ENCODE data around the gene SLC16A4.

Gene SLC16A4

GRCh38 chr1:110356379-110356778, 34.4 kb downstream of the SLC16A4 start:
- H3K4me3 ChIP-seq (ENCODE audit: low read length), result no peak overlapping the region
- DNase-seq (ENCODE audit: low read depth), result no peak
- TF ChIP-seq, protein P1, sequence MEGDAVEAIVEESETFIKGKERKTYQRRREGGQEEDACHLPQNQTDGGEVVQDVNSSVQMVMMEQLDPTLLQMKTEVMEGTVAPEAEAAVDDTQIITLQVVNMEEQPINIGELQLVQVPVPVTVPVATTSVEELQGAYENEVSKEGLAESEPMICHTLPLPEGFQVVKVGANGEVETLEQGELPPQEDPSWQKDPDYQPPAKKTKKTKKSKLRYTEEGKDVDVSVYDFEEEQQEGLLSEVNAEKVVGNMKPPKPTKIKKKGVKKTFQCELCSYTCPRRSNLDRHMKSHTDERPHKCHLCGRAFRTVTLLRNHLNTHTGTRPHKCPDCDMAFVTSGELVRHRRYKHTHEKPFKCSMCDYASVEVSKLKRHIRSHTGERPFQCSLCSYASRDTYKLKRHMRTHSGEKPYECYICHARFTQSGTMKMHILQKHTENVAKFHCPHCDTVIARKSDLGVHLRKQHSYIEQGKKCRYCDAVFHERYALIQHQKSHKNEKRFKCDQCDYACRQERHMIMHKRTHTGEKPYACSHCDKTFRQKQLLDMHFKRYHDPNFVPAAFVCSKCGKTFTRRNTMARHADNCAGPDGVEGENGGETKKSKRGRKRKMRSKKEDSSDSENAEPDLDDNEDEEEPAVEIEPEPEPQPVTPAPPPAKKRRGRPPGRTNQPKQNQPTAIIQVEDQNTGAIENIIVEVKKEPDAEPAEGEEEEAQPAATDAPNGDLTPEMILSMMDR (conservative IDR thresholded peaks at IDR 0.05; ENCODE audit: low read depth, low read length), result no peak

DNA sequence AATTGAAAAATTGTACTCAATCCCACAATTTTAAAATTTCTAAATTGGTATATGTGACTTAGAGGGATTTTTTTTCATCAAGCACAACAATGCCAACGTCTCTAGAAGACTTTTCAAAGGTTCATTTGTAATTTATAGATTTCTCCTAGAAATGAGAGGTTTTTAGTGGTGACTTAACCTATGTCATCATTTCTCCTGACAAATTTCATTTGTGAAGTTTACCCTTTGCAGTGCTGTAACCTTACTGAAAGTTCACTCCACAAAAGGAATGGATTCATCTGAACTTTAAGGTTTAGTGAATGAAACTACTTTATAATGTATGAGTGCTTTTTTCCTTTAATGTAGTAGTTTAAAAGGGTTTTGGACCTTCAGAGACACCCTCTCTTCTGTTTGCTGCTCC, 35.5 kb downstream of the SLC16A4 start:
- DNase-seq (ENCODE audit: low read depth), result no peak
- no peak overlapping the region for H3K4me3 ChIP-seq (ENCODE audit: low read length)
- TF ChIP-seq, protein P1 (conservative IDR thresholded peaks at IDR 0.05; ENCODE audit: low read depth, low read length), result no peak

DNA sequence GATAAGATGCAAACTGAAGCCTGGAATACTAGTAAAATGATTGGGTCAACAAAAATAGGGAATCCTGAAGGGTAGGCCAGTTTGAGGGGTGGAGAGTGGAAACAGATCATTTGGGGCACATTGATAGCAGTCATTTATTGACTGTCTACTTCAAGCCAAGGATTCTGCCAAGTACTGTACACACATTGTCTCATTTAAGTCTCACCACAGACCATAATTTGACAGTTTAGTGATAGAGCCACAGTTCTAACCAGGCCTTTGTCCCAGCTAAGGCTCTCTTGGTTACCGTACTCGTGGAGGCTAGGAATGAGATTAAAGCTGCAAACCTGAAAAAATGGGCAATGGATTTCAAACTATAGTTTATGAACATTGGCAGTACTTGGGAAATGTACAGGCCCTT, 40.5 kb downstream of the SLC16A4 start:
- no peak overlapping the region for H3K4me3 ChIP-seq (ENCODE audit: low read length)
- DNase-seq (ENCODE audit: low read depth), result no peak
- TF ChIP-seq, protein P1 (conservative IDR thresholded peaks at IDR 0.05; ENCODE audit: low read depth, low read length), result no peak

DNA sequence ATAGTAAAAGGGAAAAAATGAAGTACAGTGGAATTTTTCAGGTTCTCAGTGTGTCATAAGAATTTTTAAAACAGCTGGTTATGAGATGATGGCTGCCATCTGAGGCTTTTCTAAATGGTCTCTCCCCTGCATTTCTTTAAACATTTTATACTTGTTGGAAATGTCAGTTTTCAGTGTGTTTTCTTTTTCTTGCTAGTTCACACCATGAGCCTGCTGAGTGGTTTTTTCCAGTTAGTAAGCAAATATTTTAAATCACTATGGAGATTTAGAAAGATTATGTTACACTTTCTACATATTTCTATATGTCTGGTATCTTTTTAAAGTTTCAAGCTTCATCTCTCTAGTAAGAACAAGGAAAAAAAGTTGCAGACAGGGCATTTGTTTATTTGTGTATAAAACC, 42.1 kb downstream of the SLC16A4 start:
- H3K4me3 ChIP-seq (ENCODE audit: low read length), result no peak overlapping the region
- TF ChIP-seq, protein P1 (conservative IDR thresholded peaks at IDR 0.05; ENCODE audit: low read depth, low read length), result no peak
- DNase-seq (ENCODE audit: low read depth), result no peak

GRCh38 chr1:110348050-110348449, 42.8 kb downstream of the SLC16A4 start:
- H3K4me3 ChIP-seq (ENCODE audit: low read length), result no peak overlapping the region
- no peak for DNase-seq (ENCODE audit: low read depth)
- TF ChIP-seq, protein P1 (conservative IDR thresholded peaks at IDR 0.05; ENCODE audit: low read depth, low read length), result no peak

DNA sequence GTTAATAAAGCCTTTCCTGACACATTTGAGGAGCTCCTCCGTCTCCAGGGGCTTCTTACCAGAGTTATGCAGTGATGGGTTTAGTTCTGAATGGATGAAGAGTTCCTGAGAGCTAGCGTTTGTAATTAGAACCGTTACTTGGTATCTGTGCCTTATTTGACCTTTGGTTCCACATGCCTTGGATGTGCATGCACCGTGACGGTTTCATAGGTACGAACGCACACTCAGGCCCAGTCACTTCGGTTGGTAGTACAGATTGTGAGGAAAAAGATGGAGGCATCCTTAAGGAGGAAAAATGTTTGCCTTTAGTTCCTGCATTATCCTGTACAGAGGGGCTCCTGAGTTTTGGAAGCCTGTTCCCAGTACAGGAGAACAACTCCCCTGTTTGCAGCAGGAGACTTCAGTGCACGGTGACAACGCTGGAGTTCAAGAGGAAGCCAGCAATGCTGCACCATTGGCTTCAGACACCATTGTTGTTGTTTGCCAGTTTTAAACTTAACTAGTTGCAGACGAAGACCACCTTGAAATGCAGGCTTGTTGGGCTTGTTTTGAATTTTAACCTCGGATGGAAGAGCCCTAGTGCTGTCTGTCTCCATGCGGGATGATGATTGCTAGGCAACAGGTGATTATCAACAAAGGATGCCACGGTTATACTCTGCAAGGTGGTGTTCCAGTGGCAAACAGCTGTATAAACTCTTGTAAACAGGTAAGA, 43.5 kb downstream of the SLC16A4 start:
- H3K4me3 ChIP-seq (ENCODE audit: low read length), result no peak overlapping the region
- no peak for DNase-seq (ENCODE audit: low read depth)
- TF ChIP-seq, protein P1 (conservative IDR thresholded peaks at IDR 0.05; ENCODE audit: low read depth, low read length), result no peak

- H3K4me3 ChIP-seq (ENCODE audit: low read length), result no peak overlapping the region
- no peak for DNase-seq (ENCODE audit: low read depth)
- TF ChIP-seq, protein P1 (conservative IDR thresholded peaks at IDR 0.05; ENCODE audit: low read depth, low read length), result no peak
Measured at GRCh38 chr1:110346690-110347089, 44.1 kb downstream of the SLC16A4 start.
